CD4-positive, CD25-positive, alpha-beta regulatory T cell (primary cell): ENCODE measurements around the gene MRTFA. TPM values are rescaled to one million over a fixed set of nuclear protein-coding genes. Genes with fewer than 3 reads are reported as not detected.

Experiments used
- ATAC-seq, 2 donors: fragments of 150-1000 bp; cut with Tn5 transposase; one replicate each; pipeline ENCODE4 v1.10.0; 2021; ENCODE audit warnings: low read depth in 2 of 2, moderate number of reproducible peaks in 2 of 2, moderate library complexity in 1 of 2
- DNase-seq, 3 donors: peaks; one replicate each; pipeline versions ENCODE4 v3.0.0 to v3.0.0-alpha.2; 2012 to 2022; ENCODE audit warnings: mixed read lengths in 1 of 3
- H3K27ac ChIP-seq: one replicate; pipeline ENCODE4 v1.7.0; 2013; ENCODE audit warnings: mild to moderate bottlenecking, low read length; ENCODE audit not compliant: insufficient read depth, poor library complexity, severe bottlenecking
- H3K27me3 ChIP-seq: one replicate; pipeline ENCODE4 v1.7.0; 2013; ENCODE audit warnings: low read length; ENCODE audit not compliant: control insufficient read depth, insufficient read depth
- H3K36me3 ChIP-seq: one replicate; pipeline ENCODE4 v1.7.0; 2013; ENCODE audit warnings: mild to moderate bottlenecking, low read length, moderate library complexity; ENCODE audit not compliant: control insufficient read depth, insufficient read depth
- H3K4me1 ChIP-seq: 2 replicates; pipeline ENCODE4 v1.7.0; 2013; ENCODE audit warnings: mild to moderate bottlenecking, low read length; ENCODE audit not compliant: insufficient read depth, control insufficient read depth, poor library complexity, severe bottlenecking
- H3K4me3 ChIP-seq: one replicate; pipeline ENCODE4 v1.7.0; 2013; ENCODE audit warnings: low read depth, mild to moderate bottlenecking, low read length, moderate library complexity
- H3K9me3 ChIP-seq, 2 experiments: 1 replicate in 1 of 2; 2 replicates in 1 of 2; pipeline ENCODE4 v1.7.0; 2013; ENCODE audit warnings: low read length in 2 of 2, mild to moderate bottlenecking in 1 of 2, moderate library complexity in 1 of 2; ENCODE audit not compliant: control insufficient read depth in 2 of 2
- H3K27ac Mint-ChIP-seq, 3 donors: one replicate each; pipeline ENCODE4 v1.8.0; 2020 to 2022; ENCODE audit warnings: mild to moderate bottlenecking in 3 of 3, mixed read lengths in 3 of 3, moderate library complexity in 2 of 3
- H3K27me3 Mint-ChIP-seq: one replicate; pipeline ENCODE4 v1.8.0; 2022; ENCODE audit warnings: mild to moderate bottlenecking, mixed read lengths
- H3K36me3 Mint-ChIP-seq: one replicate; pipeline ENCODE4 v1.8.0; 2020; ENCODE audit warnings: mixed read lengths
- H3K4me1 Mint-ChIP-seq, 4 donors: one replicate each; pipeline ENCODE4 v1.8.0; 2020 to 2022; ENCODE audit warnings: mixed read lengths in 4 of 4, mild to moderate bottlenecking in 1 of 4
- H3K4me3 Mint-ChIP-seq, 4 donors: one replicate each; pipeline ENCODE4 v1.8.0; 2020 to 2022; ENCODE audit warnings: mild to moderate bottlenecking in 4 of 4, mixed read lengths in 4 of 4, moderate library complexity in 3 of 4
- H3K9me3 Mint-ChIP-seq, 7 donors: one replicate each; pipeline ENCODE4 v1.8.0; 2020 to 2022; ENCODE audit warnings: mixed read lengths in 7 of 7, mild to moderate bottlenecking in 3 of 7, moderate library complexity in 2 of 7
- polyA plus RNA-seq, 4 donors: library from polyadenylated mRNA; unstranded; fragments of 300-500 nt; fragmentation: Illumina TruSeq; gene quantifications; one replicate each; pipeline ENCODE4 v1.2.3, GENCODE V29; 2021
- total RNA-seq: library from RNA; stranded (reverse); gene quantifications from one replicate; pipeline ENCODE4 v1.2.3, GENCODE V29; 2022

Gene MRTFA
- total and polyA plus RNA-seq, 5 donors from 2014 or later, result 11.3 to 94.5 (median 16.4) TPM

- DNase-seq (no peak), ATAC-seq (no peak)
- Histone ChIP-seq H3K27me3 (no peaks in the 10 kb centered on the region), H3K4me1 (peaks cover 18% of the 10 kb centered on the region), H3K27ac (no peak overlapping the region), H3K36me3 (no peaks in the 10 kb centered on the region), H3K9me3 (no peaks in the 10 kb centered on the region), H3K4me3 (no peak overlapping the region)
- Mint-ChIP-seq H3K27me3 (peaks cover 10% of the 10 kb centered on the region), H3K36me3 (no peaks in the 10 kb centered on the region), H3K27ac (peak overlapping the region in 1 of 3 donors; percentile 20), H3K9me3 (no peaks in the 10 kb centered on the region), H3K4me3 (peak overlapping the region in 1 of 4 donors; percentile 42), H3K4me1 (peaks cover 7 to 16% (median 11%) of the 10 kb centered on the region in 4 donors)
Observed at GRCh38 chr22:40642316-40642715, 5.8 kb upstream of the MRTFA start.

GRCh38 chr22:40641269-40641668 is 4.8 kb upstream of the MRTFA start:
- H3K4me1 Mint-ChIP-seq, result peaks cover 5 to 18% (median 11%) of the 10 kb centered on the region in 4 donors
- peaks cover 18% of the 10 kb centered on the region for H3K4me1 ChIP-seq
- H3K36me3 ChIP-seq, result no peaks in the 10 kb centered on the region
- H3K27me3 Mint-ChIP-seq, result peaks cover 10% of the 10 kb centered on the region
- no peak overlapping the region for H3K27ac Mint-ChIP-seq
- no peak for DNase-seq
- no peaks in the 10 kb centered on the region for H3K36me3 Mint-ChIP-seq
- no peak overlapping the region for H3K4me3 ChIP-seq
- no peaks in the 10 kb centered on the region for H3K9me3 ChIP-seq
- H3K27me3 ChIP-seq, result no peaks in the 10 kb centered on the region
- H3K27ac ChIP-seq, result no peak overlapping the region
- no peak for ATAC-seq
- no peak overlapping the region for H3K4me3 Mint-ChIP-seq
- H3K9me3 Mint-ChIP-seq, result no peaks in the 10 kb centered on the region

DNA sequence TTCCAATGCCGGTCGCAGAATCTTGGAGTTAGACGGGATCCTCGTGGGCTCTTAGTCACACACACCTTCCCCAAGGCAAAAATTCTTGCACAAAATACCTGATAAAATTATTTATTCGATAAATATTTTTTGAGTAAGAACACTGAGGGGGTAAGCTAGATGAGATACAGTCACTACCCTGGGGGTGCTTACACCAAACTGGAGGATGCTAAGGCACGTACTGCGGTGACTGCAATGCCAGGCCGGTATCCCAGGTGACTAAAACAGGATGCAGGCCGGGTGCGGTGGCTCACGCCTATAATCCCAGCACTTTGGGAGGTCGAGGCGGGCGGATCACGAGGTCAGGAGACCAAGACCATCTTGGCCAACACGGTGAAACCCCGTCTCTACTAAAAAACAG is 1.7 kb upstream of the MRTFA start:
- peak overlapping the region; percentile 93 for H3K4me3 ChIP-seq
- H3K4me1 ChIP-seq, result peaks cover 25% of the 10 kb centered on the region
- no peak overlapping the region for H3K27ac Mint-ChIP-seq

GRCh38 chr22:40637183-40638150 is 948 bp upstream of the MRTFA start:
- H3K36me3 Mint-ChIP-seq, result no peaks in the 10 kb centered on the region

More for the DNA sequence above, 1.7 kb upstream of the MRTFA start:
- DNase-seq (no peak), ATAC-seq (no peak)
- Mint-ChIP-seq H3K4me3 (peak overlapping the region; percentile 93 to 99 (median 98)), H3K4me1 (peaks cover 14 to 37% (median 22%) of the 10 kb centered on the region in 4 donors), H3K9me3 (no peaks in the 10 kb centered on the region), H3K27me3 (peaks cover 10% of the 10 kb centered on the region), H3K36me3 (no peaks in the 10 kb centered on the region)
- Histone ChIP-seq H3K9me3 (no peaks in the 10 kb centered on the region), H3K27ac (no peak overlapping the region), H3K27me3 (no peaks in the 10 kb centered on the region), H3K36me3 (no peaks in the 10 kb centered on the region)

GRCh38 chr22:40635940-40636379 is 559 bp downstream of the MRTFA start:
- H3K4me1 ChIP-seq, result peaks cover 33% of the 10 kb centered on the region
- H3K36me3 ChIP-seq, result no peaks in the 10 kb centered on the region
- DNase-seq (peak in 1 of 3 donors; percentile 17), ATAC-seq (no peak)
- Mint-ChIP-seq H3K4me1 (peaks cover 23 to 59% (median 39%) of the 10 kb centered on the region in 4 donors), H3K27me3 (peaks cover 10% of the 10 kb centered on the region), H3K9me3 (no peaks in the 10 kb centered on the region), H3K27ac (peak overlapping the region; percentile 44 to 99 (median 92)), H3K4me3 (peak overlapping the region; percentile 94 to 99 (median 98)), H3K36me3 (no peaks in the 10 kb centered on the region)
- peak overlapping the region; percentile 67 for H3K4me3 ChIP-seq
- H3K9me3 ChIP-seq, result no peaks in the 10 kb centered on the region
- no peaks in the 10 kb centered on the region for H3K27me3 ChIP-seq
- H3K27ac ChIP-seq, result peak overlapping the region; percentile 89

More at GRCh38 chr22:40637183-40638150, 948 bp upstream of the MRTFA start:
- peaks cover 31% of the 10 kb centered on the region for H3K4me1 ChIP-seq
- ATAC-seq (peak; percentile 4 to 14), DNase-seq (peak in 2 of 3 donors; percentile 48 to 74)
- Mint-ChIP-seq H3K27me3 (peaks cover 10% of the 10 kb centered on the region), H3K9me3 (no peaks in the 10 kb centered on the region), H3K4me1 (peaks cover 14 to 45% (median 28%) of the 10 kb centered on the region in 4 donors), H3K4me3 (peak overlapping the region; percentile 93 to 99 (median 98)), H3K27ac (peak overlapping the region; percentile 90 to 99 (median 99))
- H3K27me3 ChIP-seq, result no peaks in the 10 kb centered on the region
- H3K9me3 ChIP-seq, result no peaks in the 10 kb centered on the region
- H3K4me3 ChIP-seq, result peak overlapping the region; percentile 93
- H3K27ac ChIP-seq, result peak overlapping the region; percentile 89
- H3K36me3 ChIP-seq, result no peaks in the 10 kb centered on the region

DNA sequence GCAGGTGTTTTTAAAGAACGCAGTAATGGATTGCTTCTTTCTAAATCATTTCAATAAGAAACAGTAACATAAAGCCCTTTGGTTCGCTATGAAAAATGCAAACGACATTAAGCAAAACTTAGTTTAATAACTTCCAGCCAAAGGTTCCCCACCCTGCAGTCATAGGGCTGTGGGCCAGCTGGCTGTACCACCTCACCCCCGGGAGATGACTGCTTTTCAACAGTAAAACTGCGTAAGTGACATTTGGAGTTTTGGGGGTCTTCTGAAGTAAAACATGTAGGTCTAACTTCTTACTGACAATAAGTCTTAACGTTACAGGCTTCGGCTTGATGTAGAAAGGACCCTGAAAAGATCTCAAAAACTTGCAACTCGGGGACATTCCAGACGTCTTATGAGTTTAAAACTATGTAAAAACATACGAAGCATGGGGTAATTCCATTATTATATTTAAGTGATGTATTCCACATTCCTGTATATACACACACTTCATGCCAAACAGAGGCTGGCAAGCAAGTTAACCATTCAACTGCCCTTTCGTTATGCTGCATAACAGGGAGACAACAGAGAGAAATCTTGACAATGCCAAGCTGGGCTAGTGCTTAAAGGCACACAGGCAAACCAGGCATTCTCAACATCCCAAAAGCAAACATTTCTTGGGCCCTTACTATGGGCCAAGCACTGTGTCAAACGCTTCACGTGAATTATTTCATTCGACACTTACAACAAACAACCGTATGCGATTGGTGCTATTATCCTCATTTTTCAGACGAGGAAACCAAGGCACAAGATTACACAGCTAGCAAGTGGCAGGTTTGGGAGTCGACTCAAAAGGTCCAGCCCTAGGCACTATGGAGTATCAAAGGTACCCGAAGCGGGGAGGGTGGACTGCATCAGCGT is 1.2 kb downstream of the MRTFA start:
- Histone ChIP-seq H3K27me3 (no peaks in the 10 kb centered on the region), H3K27ac (no peak overlapping the region), H3K4me1 (peaks cover 33% of the 10 kb centered on the region), H3K4me3 (peak overlapping the region; percentile 67), H3K36me3 (no peaks in the 10 kb centered on the region), H3K9me3 (no peaks in the 10 kb centered on the region)
- DNase-seq, result no peak
- Mint-ChIP-seq H3K36me3 (no peaks in the 10 kb centered on the region), H3K4me3 (peak overlapping the region; percentile 93 to 98 (median 94)), H3K9me3 (no peaks in the 10 kb centered on the region), H3K27me3 (peaks cover 10% of the 10 kb centered on the region), H3K4me1 (peaks cover 23 to 61% (median 39%) of the 10 kb centered on the region in 4 donors), H3K27ac (peak overlapping the region; percentile 50 to 99 (median 92))
- no peak for ATAC-seq
